ENCODE measurements around the gene ZFYVE9.
"Not testable (repeated sequence)": the region's sequence is repeated elsewhere in the genome, so short reads cannot be mapped to it uniquely, and the experiment has no call there.

ZFYVE9 gene

GRCh38 chr1:52152572-52152971 is 10.7 kb downstream of the ZFYVE9 start:
- DNase-seq (ENCODE audit: low spot score), result no peak

GRCh38 chr1:52153010-52153409 is 11.1 kb downstream of the ZFYVE9 start:
- DNase-seq (ENCODE audit: low spot score), result no peak

- DNase-seq (ENCODE audit: low spot score), result no peak
These were observed 12.0 kb downstream of the ZFYVE9 start for GRCh38 chr1:52153898-52154297.

GRCh38 chr1:52156460-52156859 is 14.6 kb downstream of the ZFYVE9 start:
- no peak for DNase-seq (ENCODE audit: low spot score)

- no peak for DNase-seq (ENCODE audit: low spot score)
These were observed 15.7 kb downstream of the ZFYVE9 start for GRCh38 chr1:52157582-52157981.

- no peak for DNase-seq (ENCODE audit: low spot score)
These were observed 16.3 kb downstream of the ZFYVE9 start for GRCh38 chr1:52158218-52158617.

- no peak for DNase-seq (ENCODE audit: low spot score)
These were observed 17.3 kb downstream of the ZFYVE9 start for GRCh38 chr1:52159033-52159789.

GRCh38 chr1:52162947-52163346 is 21.1 kb downstream of the ZFYVE9 start:
- DNase-seq (ENCODE audit: low spot score), result no peak

GRCh38 chr1:52164604-52165003 is 22.7 kb downstream of the ZFYVE9 start:
- DNase-seq (ENCODE audit: low spot score), result no peak

GRCh38 chr1:52166996-52167753 is 25.3 kb downstream of the ZFYVE9 start:
- DNase-seq (ENCODE audit: low spot score), result no peak

GRCh38 chr1:52168373-52169080 is 26.6 kb downstream of the ZFYVE9 start:
- no peak for DNase-seq (ENCODE audit: low spot score)

- DNase-seq (ENCODE audit: low spot score), result not testable (repeated sequence)
These were observed 29.3 kb downstream of the ZFYVE9 start for GRCh38 chr1:52171149-52171548.

- no peak for DNase-seq (ENCODE audit: low spot score)
These were observed 37.2 kb downstream of the ZFYVE9 start for GRCh38 chr1:52179073-52179472.

GRCh38 chr1:52180176-52180575 is 38.3 kb downstream of the ZFYVE9 start:
- no peak for DNase-seq (ENCODE audit: low spot score)

GRCh38 chr1:52181759-52182158 is 39.9 kb downstream of the ZFYVE9 start:
- not testable (repeated sequence) for DNase-seq (ENCODE audit: low spot score)

GRCh38 chr1:52182328-52182727 is 40.4 kb downstream of the ZFYVE9 start:
- not testable (repeated sequence) for DNase-seq (ENCODE audit: low spot score)

- DNase-seq (ENCODE audit: low spot score), result no peak
These were observed 41.0 kb downstream of the ZFYVE9 start for GRCh38 chr1:52182874-52183400.

- no peak for DNase-seq (ENCODE audit: low spot score)
These were observed 44.6 kb downstream of the ZFYVE9 start for GRCh38 chr1:52186449-52186848.

GRCh38 chr1:52189898-52190480 is 48.1 kb downstream of the ZFYVE9 start:
- DNase-seq (ENCODE audit: low spot score), result no peak

GRCh38 chr1:52190500-52191252 is 48.8 kb downstream of the ZFYVE9 start:
- no peak for DNase-seq (ENCODE audit: low spot score)

- DNase-seq (ENCODE audit: low spot score), result no peak
These were observed 49.6 kb downstream of the ZFYVE9 start for GRCh38 chr1:52191395-52191965.
